ENCODE data around the gene ZNF574.

DNA sequence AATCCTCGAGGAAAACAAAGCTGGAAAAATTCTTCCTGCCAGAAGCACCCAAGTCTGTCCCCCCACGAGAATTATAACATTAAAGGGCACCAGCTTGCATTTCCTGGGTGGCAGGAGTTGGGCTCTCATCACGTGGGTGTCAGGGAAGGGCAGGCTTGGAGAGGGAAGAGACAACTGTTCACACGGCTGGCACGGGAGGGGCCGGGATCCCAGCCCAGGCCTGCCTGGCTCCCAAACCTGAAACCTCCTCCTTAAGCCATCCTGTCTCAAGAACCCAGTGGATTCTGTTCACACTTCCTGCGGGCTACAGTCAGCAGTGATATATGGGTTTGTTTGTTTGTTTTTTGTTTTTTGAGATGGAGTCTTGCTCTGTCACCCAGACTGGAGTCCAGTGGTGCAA, 18.1 kb upstream of the ZNF574 start:
- TF ChIP-seq, protein P1, sequence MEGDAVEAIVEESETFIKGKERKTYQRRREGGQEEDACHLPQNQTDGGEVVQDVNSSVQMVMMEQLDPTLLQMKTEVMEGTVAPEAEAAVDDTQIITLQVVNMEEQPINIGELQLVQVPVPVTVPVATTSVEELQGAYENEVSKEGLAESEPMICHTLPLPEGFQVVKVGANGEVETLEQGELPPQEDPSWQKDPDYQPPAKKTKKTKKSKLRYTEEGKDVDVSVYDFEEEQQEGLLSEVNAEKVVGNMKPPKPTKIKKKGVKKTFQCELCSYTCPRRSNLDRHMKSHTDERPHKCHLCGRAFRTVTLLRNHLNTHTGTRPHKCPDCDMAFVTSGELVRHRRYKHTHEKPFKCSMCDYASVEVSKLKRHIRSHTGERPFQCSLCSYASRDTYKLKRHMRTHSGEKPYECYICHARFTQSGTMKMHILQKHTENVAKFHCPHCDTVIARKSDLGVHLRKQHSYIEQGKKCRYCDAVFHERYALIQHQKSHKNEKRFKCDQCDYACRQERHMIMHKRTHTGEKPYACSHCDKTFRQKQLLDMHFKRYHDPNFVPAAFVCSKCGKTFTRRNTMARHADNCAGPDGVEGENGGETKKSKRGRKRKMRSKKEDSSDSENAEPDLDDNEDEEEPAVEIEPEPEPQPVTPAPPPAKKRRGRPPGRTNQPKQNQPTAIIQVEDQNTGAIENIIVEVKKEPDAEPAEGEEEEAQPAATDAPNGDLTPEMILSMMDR (IDR thresholded peaks at IDR 0.05), result no peak
- TF ChIP-seq POLR2A (IDR thresholded peaks at IDR 0.05; ENCODE audit: low read depth) (no peak), POLR2AphosphoS5 (IDR thresholded peaks at IDR 0.05) (no peak), EP300 (IDR thresholded peaks at IDR 0.05) (no peak)
